ENCODE data around the gene BCAR1. TPM values are rescaled to one million over a fixed set of nuclear protein-coding genes. Genes with fewer than 3 reads are reported as not detected.

The BCAR1 gene
- polyA plus RNA-seq, 1 donor from 2014 or later, result 39.1 TPM

- no peak for TF ChIP-seq REST (IDR thresholded peaks at IDR 0.05; ENCODE audit: borderline replicate concordance)
These were observed 14.7 kb upstream of the BCAR1 start (continued) for GRCh38 chr16:75265911-75266701.

- H2AFZ ChIP-seq (ENCODE audit: low read depth, low read length), result peak overlapping the region; percentile 73
- H3K4me3 ChIP-seq (ENCODE audit: low read length), result peak overlapping the region; percentile 95
- H3K4me2 ChIP-seq (ENCODE audit: low read length), result peak overlapping the region; percentile 78
- no peak for TF ChIP-seq TAF1 (IDR thresholded peaks at IDR 0.05; ENCODE audit: low read depth)
- TF ChIP-seq EZH2 (IDR thresholded peaks at IDR 0.05; ENCODE audit: borderline replicate concordance, insufficient read depth, low read length, poor library complexity, severe bottlenecking), result no peak
- TF ChIP-seq REST (IDR thresholded peaks at IDR 0.05; ENCODE audit: borderline replicate concordance), result no peak
- TF ChIP-seq POLR2AphosphoS5 (IDR thresholded peaks at IDR 0.05), result no peak
- no peak for TF ChIP-seq CTCF (IDR thresholded peaks at IDR 0.05; ENCODE audit: poor library complexity, severe bottlenecking)
- no peak for TF ChIP-seq MXI1 (conservative IDR thresholded peaks at IDR 0.05; ENCODE audit: poor library complexity, severe bottlenecking)
- no peak for TF ChIP-seq RAD21 (conservative IDR thresholded peaks at IDR 0.05)
- TF ChIP-seq SMC3 (conservative IDR thresholded peaks at IDR 0.05; ENCODE audit: poor library complexity), result no peak
- TF ChIP-seq EP300 (conservative IDR thresholded peaks at IDR 0.05; ENCODE audit: poor library complexity, severe bottlenecking), result no peak
- no peaks in the 10 kb centered on the region for H3K9me2 ChIP-seq (ENCODE audit: insufficient read depth, low read length)
- peak overlapping the region; percentile 94 for H3K9ac ChIP-seq (ENCODE audit: low read length)
- H3K27ac ChIP-seq (ENCODE audit: low read length), result peak overlapping the region; percentile 42
- H3K27me3 ChIP-seq (ENCODE audit: insufficient read depth, low read depth, low read length), result no peaks in the 10 kb centered on the region
- no peaks in the 10 kb centered on the region for H3K9me3 ChIP-seq (ENCODE audit: low read length)
- H3K36me3 ChIP-seq (ENCODE audit: insufficient read depth, low read length), result no peaks in the 10 kb centered on the region
- H3K79me2 ChIP-seq (replicated peaks; ENCODE audit: insufficient read depth, low read length), result peaks cover 54% of the 10 kb centered on the region
- H3F3A ChIP-seq (ENCODE audit: insufficient read depth, low read length, poor library complexity, severe bottlenecking), result no peaks in the 10 kb centered on the region
- no peaks in the 10 kb centered on the region for H4K20me1 ChIP-seq (ENCODE audit: insufficient read depth)
These were observed 13.8 kb upstream of the BCAR1 start for GRCh38 chr16:75264999-75265910.

All from neural cell (in vitro differentiated cells).